ENCODE measurements around the gene KPNA6.
"Not testable (repeated sequence)": the region's sequence is repeated elsewhere in the genome, so short reads cannot be mapped to it uniquely, and the experiment has no call there.

The KPNA6 gene

DNA sequence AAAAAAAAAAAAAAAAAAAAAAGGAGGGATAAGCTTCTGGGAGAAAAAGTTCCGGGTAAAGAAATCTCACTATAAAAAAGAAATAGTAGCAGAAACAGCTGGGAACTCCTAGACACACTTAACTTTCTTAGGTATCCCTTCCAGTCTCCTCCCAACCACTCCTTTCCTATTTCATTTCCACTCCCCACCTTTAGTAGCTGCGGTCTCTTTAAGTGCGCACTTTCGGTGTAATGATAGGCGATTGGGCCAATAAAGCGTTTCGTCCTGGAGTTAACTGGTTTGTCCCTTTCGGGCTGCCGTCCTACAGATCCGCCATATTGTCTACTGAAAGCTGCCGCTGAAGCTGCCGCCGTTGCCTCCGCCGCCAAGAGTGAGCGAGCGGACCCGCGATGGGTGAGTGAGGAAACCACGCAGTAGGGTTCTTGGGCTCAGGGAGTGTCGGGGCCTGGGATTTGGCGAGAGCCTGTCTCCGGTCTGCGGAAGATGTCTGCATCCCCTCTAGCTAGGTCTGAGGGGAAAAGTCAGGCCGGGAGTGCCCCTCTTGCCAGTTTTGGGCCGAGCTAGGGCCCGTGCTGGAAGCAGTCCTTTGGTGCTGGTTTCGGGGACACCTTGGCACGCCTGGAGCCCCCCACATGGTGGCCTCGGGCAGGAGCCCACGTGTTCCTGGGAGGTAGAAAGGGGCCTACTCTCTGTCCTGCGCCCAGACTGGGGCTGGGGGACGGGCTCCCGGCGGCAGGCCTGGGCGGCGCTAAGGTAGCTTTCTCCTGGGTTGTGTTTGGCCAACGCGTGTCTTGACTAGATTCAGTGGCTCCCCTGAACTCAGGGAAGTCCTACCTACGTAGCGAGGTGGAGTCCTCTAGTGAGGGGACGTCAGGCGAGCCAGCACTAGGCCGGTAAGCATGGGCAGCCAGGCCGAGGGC is at the start of gene KPNA6:
Gene KPNA6 (plus strand): TSS at position 315 of the 920 bp plus-strand sequence. CDS start 75 bp downstream, at position 390.
- Histone ChIP-seq H3K9me3 (ENCODE audit: control insufficient read depth in 2 of 2, low read length in 2 of 2) (no peaks in the 10 kb centered on the region), H3K9ac (ENCODE audit: low read length in 2 of 2) (peak within 1 kb of the TSS; percentile 97 to 98), H3K4me3 (ENCODE audit: low read length in 2 of 2) (peak within 1 kb of the TSS; percentile 99), H3K27me3 (ENCODE audit: control insufficient read depth in 1 of 2, insufficient read depth in 2 of 2, low read length in 2 of 2) (no peaks in the 10 kb centered on the region), H3K4me1 (ENCODE audit: control insufficient read depth, insufficient read depth, low read length) (peaks cover 18% of the 10 kb centered on the region), H3K36me3 (ENCODE audit: control insufficient read depth in 2 of 2, insufficient read depth in 2 of 2, low read length in 2 of 2) (no peaks in the 10 kb centered on the region), H3K27ac (ENCODE audit: low read length) (peak within 1 kb of the TSS; percentile 92)

DNA sequence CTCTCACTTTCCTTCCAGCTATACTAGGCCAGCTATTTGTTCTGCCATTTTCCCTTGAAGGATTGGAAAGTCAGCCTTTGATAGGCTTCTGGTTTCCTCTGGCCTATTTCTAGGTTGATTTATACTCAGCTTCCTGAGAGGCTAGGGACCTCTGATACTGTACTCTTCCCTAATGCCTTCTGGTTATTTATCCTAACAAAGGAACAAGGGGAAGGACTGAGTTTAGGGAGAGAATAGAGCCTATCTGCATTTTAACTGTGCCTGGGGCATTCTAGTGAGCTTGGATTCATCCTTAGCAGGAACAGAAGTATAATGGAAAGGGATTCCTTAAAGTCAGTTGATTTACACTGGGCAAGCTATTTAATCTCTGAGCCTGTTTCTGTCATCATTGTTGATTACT is 46.9 kb upstream of the KPNA6 start:
- Histone ChIP-seq H3K27me3 (ENCODE audit: control insufficient read depth in 1 of 2, insufficient read depth in 2 of 2, low read length in 2 of 2) (no peaks in the 10 kb centered on the region), H3K4me3 (ENCODE audit: low read length in 2 of 2) (no peak overlapping the region), H3K36me3 (ENCODE audit: control insufficient read depth in 2 of 2, insufficient read depth in 2 of 2, low read length in 2 of 2) (peaks cover 29 to 36% of the 10 kb centered on the region in 2 donors), H3K9me3 (ENCODE audit: control insufficient read depth in 2 of 2, low read length in 2 of 2) (no peaks in the 10 kb centered on the region), H3K27ac (ENCODE audit: low read length) (no peak overlapping the region), H3K4me1 (ENCODE audit: control insufficient read depth, insufficient read depth, low read length) (peaks cover 16% of the 10 kb centered on the region), H3K9ac (ENCODE audit: low read length in 2 of 2) (no peak overlapping the region)

DNA sequence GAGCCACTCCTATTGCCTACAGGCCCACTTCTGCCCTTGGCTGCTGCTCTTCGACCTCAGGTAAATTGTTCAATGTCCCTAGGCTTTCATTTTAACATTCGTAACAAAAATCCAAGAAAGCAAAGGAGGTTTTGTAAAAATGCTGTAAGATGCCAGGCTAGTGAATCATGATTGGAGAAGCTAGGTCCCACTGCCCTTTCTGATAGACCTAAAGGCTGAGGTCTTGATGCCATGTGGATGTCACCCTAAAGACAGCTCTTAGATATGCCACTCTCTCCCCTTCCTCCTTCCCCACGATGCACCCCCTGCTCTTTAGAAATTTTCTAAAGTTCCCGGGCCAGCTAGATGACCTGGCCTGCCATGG is 45.0 kb upstream of the KPNA6 start:
- Histone ChIP-seq H3K9ac (ENCODE audit: low read length in 2 of 2) (peak overlapping the region in 1 of 2 donors; percentile 42), H3K9me3 (ENCODE audit: control insufficient read depth in 2 of 2, low read length in 2 of 2) (no peaks in the 10 kb centered on the region), H3K4me3 (ENCODE audit: low read length in 2 of 2) (no peak overlapping the region), H3K36me3 (ENCODE audit: control insufficient read depth in 2 of 2, insufficient read depth in 2 of 2, low read length in 2 of 2) (peaks cover 27 to 29% of the 10 kb centered on the region in 2 donors), H3K4me1 (ENCODE audit: control insufficient read depth, insufficient read depth, low read length) (peaks cover 19% of the 10 kb centered on the region), H3K27ac (ENCODE audit: low read length) (peak overlapping the region; percentile 41), H3K27me3 (ENCODE audit: control insufficient read depth in 1 of 2, insufficient read depth in 2 of 2, low read length in 2 of 2) (no peaks in the 10 kb centered on the region)

DNA sequence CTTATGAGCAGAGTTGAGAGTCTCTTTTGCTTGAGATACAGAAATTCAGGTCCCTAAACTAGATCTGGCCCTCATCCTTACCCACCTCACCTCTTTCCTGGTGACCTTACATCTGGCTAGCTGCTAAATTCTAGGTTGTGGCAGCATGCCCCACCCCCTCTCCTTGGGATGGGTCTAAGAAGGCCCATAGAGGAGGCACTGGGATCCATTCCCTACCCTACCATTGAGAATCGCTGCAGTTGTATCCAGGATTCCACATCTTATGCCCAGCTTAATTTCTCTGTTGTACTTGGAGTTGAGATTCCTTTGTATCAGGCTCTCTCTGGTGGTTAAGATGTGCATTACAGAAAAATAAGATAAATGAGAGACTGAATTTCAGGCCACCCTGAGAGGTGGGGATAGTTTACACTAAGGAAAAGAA is 44.6 kb upstream of the KPNA6 start:
- no peaks in the 10 kb centered on the region for H3K9me3 ChIP-seq (ENCODE audit: control insufficient read depth in 2 of 2, low read length in 2 of 2)
- no peak overlapping the region for H3K4me3 ChIP-seq (ENCODE audit: low read length in 2 of 2)
- H3K36me3 ChIP-seq (ENCODE audit: control insufficient read depth in 2 of 2, insufficient read depth in 2 of 2, low read length in 2 of 2) = peaks cover 25 to 26% of the 10 kb centered on the region in 2 donors
- H3K27ac ChIP-seq (ENCODE audit: low read length) = peak overlapping the region; percentile 41
- no peaks in the 10 kb centered on the region for H3K27me3 ChIP-seq (ENCODE audit: control insufficient read depth in 1 of 2, insufficient read depth in 2 of 2, low read length in 2 of 2)
- H3K9ac ChIP-seq (ENCODE audit: low read length in 2 of 2) = no peak overlapping the region
- peaks cover 19% of the 10 kb centered on the region for H3K4me1 ChIP-seq (ENCODE audit: control insufficient read depth, insufficient read depth, low read length)

DNA sequence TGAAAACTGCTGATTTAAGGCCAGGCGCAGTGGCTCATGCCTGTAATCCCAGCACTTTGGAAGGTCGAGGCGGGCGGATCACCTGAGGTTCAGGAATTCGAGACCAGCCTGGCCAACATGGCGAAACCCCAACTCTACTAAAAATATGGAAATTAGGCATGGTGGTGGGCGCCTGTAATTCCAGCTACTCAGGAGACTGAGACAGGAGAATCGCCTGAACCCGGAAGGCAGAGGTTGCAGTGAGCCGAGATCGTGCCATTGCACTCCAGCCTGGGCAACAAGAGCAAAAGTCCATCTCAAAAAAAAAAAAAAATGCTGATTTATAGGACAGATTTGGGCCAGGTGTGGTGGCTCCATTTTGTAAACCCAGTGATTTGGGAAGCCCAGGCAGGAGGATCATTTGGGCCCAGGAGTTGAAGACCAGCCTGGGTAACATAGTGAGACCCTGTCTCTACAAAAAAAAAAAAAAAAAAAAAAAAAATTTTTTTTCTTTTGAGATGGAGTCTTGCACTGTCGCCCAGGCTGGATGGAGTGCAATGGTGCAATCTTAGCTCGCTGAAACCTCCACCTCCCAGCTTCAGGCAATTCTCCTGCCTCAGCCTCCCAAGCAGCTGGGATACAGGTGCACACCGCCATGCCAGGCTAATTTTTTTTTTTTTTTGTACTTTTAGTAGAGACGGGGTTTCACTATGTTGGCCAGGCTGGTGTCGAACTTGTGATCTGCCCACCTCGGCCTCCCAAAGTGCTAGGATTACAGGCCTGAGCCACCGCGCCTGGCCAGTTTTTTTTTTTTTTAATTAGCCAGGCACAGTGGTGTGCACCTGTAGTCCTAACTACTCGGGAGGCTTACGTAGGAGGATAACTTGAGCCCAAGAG is 42.0 kb upstream of the KPNA6 start:
- H3K36me3 ChIP-seq (ENCODE audit: control insufficient read depth in 2 of 2, insufficient read depth in 2 of 2, low read length in 2 of 2); H3K9me3 ChIP-seq (ENCODE audit: control insufficient read depth in 2 of 2, low read length in 2 of 2); H3K27ac ChIP-seq (ENCODE audit: low read length): not testable (repeated sequence)

DNA sequence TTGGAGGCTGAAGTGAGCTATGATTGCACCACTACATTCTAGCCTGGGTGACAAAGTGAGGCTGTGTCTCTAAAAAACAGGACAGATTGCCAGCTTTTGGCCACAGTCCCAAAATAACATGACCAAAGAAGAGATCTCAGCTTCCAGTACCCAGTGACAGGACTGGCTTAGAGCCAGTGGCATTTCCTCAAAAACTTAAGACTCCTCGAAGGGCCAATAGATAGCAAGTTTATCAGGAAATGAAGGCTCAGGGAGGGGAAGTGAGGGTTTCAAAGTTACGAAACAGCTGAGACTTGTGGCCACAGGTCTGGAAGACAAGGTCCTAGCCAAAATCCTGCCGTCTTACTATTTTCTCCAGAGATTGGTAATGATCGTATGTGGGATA is 41.4 kb upstream of the KPNA6 start:
- Histone ChIP-seq H3K9ac (ENCODE audit: low read length in 2 of 2) (no peak overlapping the region), H3K4me3 (ENCODE audit: low read length in 2 of 2) (no peak overlapping the region), H3K27me3 (ENCODE audit: control insufficient read depth in 1 of 2, insufficient read depth in 2 of 2, low read length in 2 of 2) (peaks cover 0 to 5% of the 10 kb centered on the region in 2 donors), H3K4me1 (ENCODE audit: control insufficient read depth, insufficient read depth, low read length) (peaks cover 19% of the 10 kb centered on the region), H3K9me3 (ENCODE audit: control insufficient read depth in 2 of 2, low read length in 2 of 2) (no peaks in the 10 kb centered on the region), H3K36me3 (ENCODE audit: control insufficient read depth in 2 of 2, insufficient read depth in 2 of 2, low read length in 2 of 2) (peaks cover 1 to 3% of the 10 kb centered on the region in 2 donors), H3K27ac (ENCODE audit: low read length) (no peak overlapping the region)

More for the DNA sequence above, 42.0 kb upstream of the KPNA6 start:
- not testable (repeated sequence) for H3K4me3 ChIP-seq (ENCODE audit: low read length in 2 of 2); H3K9ac ChIP-seq (ENCODE audit: low read length in 2 of 2); H3K27me3 ChIP-seq (ENCODE audit: control insufficient read depth in 1 of 2, insufficient read depth in 2 of 2, low read length in 2 of 2)
- peaks cover 19% of the 10 kb centered on the region for H3K4me1 ChIP-seq (ENCODE audit: control insufficient read depth, insufficient read depth, low read length)

DNA sequence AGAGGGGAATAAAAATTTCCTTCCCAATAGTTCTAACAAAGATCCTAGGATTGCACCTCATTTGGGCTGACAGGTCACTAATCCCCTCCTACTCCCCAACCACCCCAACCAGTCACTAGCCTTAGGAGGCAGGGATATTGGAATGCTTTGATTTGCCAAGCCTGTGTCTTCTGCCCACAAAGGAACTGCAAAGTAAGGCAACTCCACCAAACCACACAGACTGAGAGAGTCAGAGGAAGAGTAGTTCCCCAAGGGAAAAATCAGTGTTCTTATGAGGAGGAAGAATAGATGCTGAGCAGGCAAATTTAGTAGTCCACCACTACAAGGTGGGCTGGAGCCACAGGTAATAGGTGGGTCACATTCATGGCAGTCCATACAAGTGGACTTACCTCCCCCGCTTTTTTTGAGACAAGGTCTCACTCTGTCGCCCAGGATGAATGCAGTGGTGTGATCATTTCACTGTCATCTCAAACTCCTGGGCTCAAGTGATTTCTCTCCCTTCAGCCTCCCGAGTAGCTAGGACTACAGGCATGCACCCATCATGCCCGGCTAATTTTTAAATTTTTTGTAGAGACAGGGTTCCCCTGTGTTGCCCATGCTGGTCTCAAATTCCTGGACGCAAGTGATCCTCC is 38.8 kb upstream of the KPNA6 start:
- peaks cover 17% of the 10 kb centered on the region for H3K4me1 ChIP-seq (ENCODE audit: control insufficient read depth, insufficient read depth, low read length)
- no peak overlapping the region for H3K27ac ChIP-seq (ENCODE audit: low read length)
- H3K9ac ChIP-seq (ENCODE audit: low read length in 2 of 2) = no peak overlapping the region
- H3K36me3 ChIP-seq (ENCODE audit: control insufficient read depth in 2 of 2, insufficient read depth in 2 of 2, low read length in 2 of 2) = no peaks in the 10 kb centered on the region
- H3K9me3 ChIP-seq (ENCODE audit: control insufficient read depth in 2 of 2, low read length in 2 of 2) = no peaks in the 10 kb centered on the region
- H3K4me3 ChIP-seq (ENCODE audit: low read length in 2 of 2) = no peak overlapping the region
- H3K27me3 ChIP-seq (ENCODE audit: control insufficient read depth in 1 of 2, insufficient read depth in 2 of 2, low read length in 2 of 2) = peaks cover 0 to 5% of the 10 kb centered on the region in 2 donors

DNA sequence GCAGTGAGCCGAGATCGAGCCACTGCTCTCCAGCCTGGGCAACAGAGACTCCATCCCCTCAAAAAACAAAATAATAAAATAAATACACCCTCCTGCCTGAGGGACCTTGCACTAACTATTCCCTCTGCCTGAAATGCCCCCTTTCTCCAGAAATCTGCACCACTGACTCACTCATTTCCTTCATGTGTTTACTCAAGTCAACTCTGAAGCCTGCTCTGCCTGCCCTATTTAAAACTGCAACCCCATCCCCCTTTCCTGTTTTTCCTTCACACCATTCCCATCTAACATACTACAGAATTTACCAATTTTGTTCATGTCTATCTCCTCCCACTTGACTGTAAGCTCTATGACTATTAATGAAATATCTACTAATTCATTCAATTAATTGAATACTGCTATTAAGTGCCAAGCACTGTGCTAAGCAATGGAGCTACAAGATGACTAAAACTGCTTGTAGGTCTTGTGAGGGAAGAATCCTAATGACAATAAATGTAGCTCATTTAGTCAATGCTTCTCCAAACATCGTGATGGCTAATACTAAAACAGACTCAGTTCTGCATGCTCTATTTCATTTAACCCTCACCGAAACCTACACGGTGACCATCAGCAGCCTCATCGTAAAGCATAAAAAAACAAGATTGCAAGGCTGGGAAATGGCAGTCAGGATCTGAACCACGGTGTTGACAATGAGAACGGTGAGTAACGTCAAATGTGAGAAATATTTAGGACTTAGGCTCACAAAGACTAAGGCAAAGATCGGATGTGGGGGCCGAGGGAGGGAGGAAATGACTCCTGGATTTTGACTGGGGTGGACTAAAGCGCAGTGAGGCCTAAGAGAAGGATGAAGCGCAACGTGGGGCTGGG is 35.9 kb upstream of the KPNA6 start:
- Histone ChIP-seq H3K27me3 (ENCODE audit: control insufficient read depth in 1 of 2, insufficient read depth in 2 of 2, low read length in 2 of 2) (peaks cover 0 to 5% of the 10 kb centered on the region in 2 donors), H3K4me3 (ENCODE audit: low read length in 2 of 2) (peak overlapping the region; percentile 88 to 91), H3K27ac (ENCODE audit: low read length) (peak overlapping the region; percentile 76), H3K36me3 (ENCODE audit: control insufficient read depth in 2 of 2, insufficient read depth in 2 of 2, low read length in 2 of 2) (peaks cover 7 to 9% of the 10 kb centered on the region in 2 donors), H3K9me3 (ENCODE audit: control insufficient read depth in 2 of 2, low read length in 2 of 2) (no peaks in the 10 kb centered on the region), H3K4me1 (ENCODE audit: control insufficient read depth, insufficient read depth, low read length) (peaks cover 15% of the 10 kb centered on the region), H3K9ac (ENCODE audit: low read length in 2 of 2) (peak overlapping the region; percentile 78 to 85)

DNA sequence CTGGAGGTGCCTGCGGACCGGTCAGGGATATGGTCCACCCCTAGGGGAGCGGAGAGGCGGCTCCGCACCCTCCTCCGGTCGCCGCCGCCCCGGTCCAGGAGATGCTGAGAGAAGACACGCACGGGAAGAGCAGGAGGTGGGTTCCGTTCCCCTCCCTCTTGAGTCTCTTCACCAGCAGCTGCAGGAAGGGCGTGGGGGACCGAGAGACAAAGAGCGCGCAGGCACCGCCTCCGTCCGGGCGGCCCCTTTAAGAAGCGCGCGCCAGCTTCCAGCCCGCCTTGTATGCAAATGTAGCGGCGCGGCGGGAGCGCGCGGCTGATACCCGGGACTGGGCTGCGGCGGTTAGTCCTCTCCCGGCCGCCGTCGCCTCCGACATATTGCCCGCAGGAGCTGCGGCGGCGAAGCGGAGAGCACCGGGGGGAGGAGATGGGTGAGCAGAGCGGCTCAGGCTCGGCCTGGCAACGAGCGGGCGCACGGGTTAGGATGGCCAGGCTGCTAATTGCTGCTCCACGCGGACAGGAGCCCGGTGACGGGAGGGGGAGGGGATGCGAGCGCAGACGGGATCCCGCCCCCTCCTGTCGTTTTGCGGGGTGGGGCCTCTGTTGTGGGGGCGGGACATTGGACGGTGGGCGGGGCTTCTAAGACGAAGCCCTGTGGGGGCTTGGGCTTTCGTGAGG is 35.1 kb upstream of the KPNA6 start, which contains the start of gene TMEM39B:
Gene TMEM39B (plus strand): TSS at position 318 of the 677 bp plus-strand sequence. CDS start 109 bp downstream, at position 427.
- Histone ChIP-seq H3K27ac (ENCODE audit: low read length) (peak within 1 kb of the TSS; percentile 76), H3K9me3 (ENCODE audit: control insufficient read depth in 2 of 2, low read length in 2 of 2) (no peaks in the 10 kb centered on the region), H3K4me1 (ENCODE audit: control insufficient read depth, insufficient read depth, low read length) (peaks cover 15% of the 10 kb centered on the region), H3K9ac (ENCODE audit: low read length in 2 of 2) (peak within 1 kb of the TSS; percentile 78 to 85), H3K27me3 (ENCODE audit: control insufficient read depth in 1 of 2, insufficient read depth in 2 of 2, low read length in 2 of 2) (peaks cover 0 to 5% of the 10 kb centered on the region in 2 donors), H3K36me3 (ENCODE audit: control insufficient read depth in 2 of 2, insufficient read depth in 2 of 2, low read length in 2 of 2) (peaks cover 15 to 16% of the 10 kb centered on the region in 2 donors), H3K4me3 (ENCODE audit: low read length in 2 of 2) (peak within 1 kb of the TSS; percentile 88 to 91)
